MM.1S (cell line): Measurements from ENCODE around the gene SPC25.
"Not testable (repeated sequence)": the region's sequence is repeated elsewhere in the genome, so short reads cannot be mapped to it uniquely, and the experiment has no call there.

ENCODE experiments used
- EZH2 ChIP-seq: fragments of 300-600 bp; sonication (generic); optimal IDR thresholded peaks from 2 replicates; pipeline ENCODE3; 2017; ENCODE audit warnings: low read depth, mild to moderate bottlenecking, antibody characterized with exemption, low read length, mixed read lengths
- EZH2phosphoT487 ChIP-seq: fragments of 300-600 bp; sonication (generic); IDR thresholded peaks from 2 replicates; pipeline ENCODE4 v1.6.1; 2018; ENCODE audit warnings: antibody characterized with exemption, low read length
- TF ChIP-seq, protein P1 (sequence below): fragments of 300-600 bp; sonication (generic); IDR thresholded peaks from 2 replicates; pipeline ENCODE4 v1.5.1; 2016; ENCODE audit warnings: antibody characterized with exemption, low read length, mixed read lengths

DNA sequence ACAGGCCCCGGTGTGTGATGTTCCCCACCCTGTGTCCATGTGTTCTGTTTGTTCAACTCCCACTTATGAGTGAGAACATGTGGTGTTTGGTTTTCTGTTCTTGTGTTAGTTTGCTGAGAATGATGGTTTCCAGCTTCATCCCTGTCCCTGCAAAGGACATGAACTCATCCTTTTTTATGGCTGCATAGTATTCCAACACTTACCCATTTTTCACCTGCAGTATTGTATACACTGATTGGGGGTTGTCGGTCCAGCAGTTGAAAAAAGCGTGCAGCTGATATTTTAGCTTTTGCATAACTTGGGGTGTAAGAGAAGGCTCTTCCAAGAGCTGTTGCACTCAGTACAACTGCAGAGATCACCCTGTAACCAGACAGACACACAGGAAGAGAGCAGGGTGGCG lies 41.9 kb upstream of the SPC25 start:
- TF ChIP-seq, protein P1, sequence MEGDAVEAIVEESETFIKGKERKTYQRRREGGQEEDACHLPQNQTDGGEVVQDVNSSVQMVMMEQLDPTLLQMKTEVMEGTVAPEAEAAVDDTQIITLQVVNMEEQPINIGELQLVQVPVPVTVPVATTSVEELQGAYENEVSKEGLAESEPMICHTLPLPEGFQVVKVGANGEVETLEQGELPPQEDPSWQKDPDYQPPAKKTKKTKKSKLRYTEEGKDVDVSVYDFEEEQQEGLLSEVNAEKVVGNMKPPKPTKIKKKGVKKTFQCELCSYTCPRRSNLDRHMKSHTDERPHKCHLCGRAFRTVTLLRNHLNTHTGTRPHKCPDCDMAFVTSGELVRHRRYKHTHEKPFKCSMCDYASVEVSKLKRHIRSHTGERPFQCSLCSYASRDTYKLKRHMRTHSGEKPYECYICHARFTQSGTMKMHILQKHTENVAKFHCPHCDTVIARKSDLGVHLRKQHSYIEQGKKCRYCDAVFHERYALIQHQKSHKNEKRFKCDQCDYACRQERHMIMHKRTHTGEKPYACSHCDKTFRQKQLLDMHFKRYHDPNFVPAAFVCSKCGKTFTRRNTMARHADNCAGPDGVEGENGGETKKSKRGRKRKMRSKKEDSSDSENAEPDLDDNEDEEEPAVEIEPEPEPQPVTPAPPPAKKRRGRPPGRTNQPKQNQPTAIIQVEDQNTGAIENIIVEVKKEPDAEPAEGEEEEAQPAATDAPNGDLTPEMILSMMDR, result not testable (repeated sequence)
- TF ChIP-seq EZH2phosphoT487, EZH2: not testable (repeated sequence)
